Stimulated activated CD8-positive, alpha-beta memory T cell treated with anti-CD3 and anti-CD28 coated beads, Interleukin-7, amount 100 ng/mL, for 4 hours (primary cell): Measurements from ENCODE around the gene SLC29A1.

Experiments used
- DNase-seq, 2 donors: peaks; one replicate each; pipeline ENCODE4 v3.0.0-alpha.2; 2020; ENCODE audit warnings: low read depth in 2 of 2

The SLC29A1 gene

DNA sequence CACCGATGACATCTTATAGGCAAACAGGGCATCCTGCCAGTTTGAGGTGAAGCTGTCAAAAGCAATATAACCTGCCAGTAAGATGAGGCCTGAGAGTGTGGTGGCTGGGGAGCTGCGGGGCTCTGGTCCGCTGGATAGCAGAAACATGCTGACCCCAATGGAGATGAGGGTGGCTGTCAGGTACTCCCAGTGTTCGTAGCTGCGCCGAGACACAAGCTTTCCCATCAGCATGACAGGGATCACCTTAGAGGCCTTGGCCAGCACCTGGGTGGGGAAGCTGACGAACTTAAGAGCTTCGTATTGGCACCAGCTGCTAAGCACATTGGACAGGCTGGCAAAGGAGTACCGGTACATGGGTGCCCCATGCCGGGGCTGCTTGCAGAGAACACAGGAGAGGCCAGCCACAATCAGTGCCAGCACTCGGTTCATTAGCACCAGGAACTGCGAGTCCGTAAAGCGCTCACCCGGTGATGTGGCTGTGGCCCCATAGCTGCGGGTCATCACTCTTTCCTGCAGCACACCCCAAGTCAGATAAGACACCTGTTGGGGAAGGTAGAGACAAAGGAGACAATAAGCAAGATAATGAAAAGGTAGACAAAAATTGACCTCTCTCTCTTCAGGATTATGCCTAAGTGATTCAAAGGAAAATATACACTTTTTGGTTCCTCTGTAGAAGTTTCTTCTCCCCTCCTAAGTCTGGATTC, 31.9 kb downstream of the SLC29A1 start:
- DNase-seq: no peak

DNA sequence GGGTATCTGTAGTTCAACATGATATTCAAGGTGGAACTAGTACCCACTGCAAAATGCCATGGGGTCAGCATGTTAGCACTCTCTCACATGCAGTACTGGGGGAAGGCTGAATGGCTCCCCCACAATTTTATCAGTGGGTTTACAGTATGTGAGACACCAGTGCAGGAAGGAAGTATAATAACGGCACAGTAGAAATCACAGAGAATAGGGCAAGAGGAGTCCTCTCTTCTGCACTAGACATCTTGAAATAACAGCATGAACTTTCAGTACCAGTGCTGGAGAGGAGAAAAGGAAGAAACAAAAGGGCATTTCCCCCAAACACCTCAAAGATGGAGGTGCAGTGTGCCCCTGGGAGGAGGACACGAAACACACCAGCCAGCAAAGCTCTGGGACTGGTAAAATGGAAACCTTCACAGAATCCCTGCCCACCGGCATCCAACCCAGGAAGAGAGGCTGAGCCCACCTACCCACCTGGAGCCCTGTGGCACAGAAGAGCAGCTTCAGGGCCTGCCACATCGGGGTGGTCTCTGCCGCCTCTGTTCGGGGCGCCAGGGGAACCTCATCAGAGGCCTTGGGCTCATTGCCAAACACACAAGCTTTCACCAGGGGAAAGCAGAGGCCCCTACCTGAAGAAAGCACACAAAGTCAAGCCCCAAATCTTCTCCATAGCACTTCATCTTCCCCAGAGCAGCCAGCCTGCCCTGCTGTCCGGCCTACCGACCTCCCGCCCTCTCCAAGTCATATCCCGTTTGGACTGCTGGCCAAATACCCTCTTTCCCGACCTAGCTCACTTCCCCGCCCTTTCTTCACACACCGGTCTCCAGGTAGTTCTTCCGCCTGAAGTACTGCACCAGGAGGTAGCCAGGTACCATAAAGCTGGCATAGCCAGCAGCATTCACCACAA, 32.7 kb downstream of the SLC29A1 start:
- DNase-seq: no peak

DNA sequence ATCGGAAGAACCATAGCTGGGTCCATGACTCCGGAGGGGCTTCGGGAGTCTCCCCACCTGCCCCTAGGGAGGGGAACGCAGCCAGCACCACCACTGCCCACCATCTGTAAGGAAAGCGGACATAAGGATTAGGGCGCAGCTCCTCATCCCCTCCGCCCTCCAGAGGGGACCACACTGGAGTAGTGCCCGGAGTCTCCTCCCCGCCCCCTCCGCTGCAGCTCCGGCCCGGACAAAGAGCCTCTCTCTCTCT, 33.3 kb downstream of the SLC29A1 start:
- no peak for DNase-seq

DNA sequence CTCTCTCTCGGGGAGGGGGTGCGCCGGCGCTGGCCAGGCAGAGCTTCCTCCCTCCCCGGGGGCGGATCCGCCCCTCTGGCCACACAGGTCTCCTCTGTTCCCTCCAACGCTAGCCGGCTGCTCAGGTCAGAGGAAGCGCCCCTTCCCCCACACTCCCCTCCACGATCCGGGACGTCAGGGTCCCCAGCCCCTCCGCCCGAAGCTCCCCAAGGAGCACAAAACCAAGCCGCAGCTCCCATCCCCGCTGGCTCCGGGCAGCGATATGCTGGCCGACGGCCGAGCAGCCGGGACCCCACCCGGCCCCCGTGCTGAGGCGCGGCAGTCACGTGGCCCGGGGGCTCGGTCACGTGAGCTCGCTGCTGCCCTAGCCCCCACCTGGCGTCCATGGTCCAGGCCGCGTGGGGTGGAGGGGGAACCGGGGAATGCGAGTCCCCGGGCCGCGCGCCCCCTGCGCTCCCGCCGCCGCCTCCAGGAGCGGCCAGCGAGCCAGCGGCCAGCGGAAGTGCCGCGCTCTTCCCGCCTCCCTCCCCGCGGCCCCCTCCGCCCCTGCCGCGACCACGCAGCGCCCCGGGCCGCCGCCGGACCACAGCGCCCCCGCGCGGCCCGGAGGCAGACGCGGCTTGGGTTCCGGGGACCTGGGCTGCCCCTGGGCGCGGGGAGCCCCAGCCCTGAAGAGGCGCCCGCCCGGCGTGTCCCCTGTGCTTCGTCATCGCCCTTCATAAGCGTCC, 33.8 kb downstream of the SLC29A1 start, which contains the start of gene SLC35B2:
SLC35B2 (minus strand) TSS at position 504 of the 728 bp plus-strand sequence; CDS start at position 386, 118 bp downstream.
- peak in 1 of 2 donors; percentile 59 for DNase-seq

DNA sequence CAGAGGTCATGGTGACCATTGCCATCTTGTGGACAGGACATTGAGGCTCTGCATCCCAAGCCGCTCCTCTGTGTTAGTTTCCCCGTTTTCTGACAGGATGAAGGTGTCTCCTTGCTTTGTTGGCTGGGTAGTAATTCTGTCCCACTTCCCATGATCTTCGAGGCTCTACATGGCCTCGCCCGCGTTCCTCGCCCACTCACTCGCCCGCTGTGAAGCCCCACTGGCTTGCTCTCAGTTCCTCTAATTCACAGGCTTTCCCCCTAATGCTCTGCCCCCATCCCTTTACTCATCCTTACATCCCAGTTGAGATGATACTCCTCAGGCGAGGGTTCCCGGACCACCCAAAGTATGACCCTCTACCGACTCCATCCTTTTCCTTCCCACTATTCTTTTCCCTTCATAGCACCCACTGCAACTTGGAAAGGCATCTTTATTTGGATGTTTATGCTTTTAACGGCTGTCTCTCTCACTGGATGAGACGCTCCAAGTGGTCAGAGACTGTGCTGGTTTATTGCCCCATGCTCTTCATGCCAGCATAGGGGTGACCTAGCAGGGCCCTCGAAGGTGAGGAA, 34.4 kb downstream of the SLC29A1 start:
- no peak for DNase-seq

DNA sequence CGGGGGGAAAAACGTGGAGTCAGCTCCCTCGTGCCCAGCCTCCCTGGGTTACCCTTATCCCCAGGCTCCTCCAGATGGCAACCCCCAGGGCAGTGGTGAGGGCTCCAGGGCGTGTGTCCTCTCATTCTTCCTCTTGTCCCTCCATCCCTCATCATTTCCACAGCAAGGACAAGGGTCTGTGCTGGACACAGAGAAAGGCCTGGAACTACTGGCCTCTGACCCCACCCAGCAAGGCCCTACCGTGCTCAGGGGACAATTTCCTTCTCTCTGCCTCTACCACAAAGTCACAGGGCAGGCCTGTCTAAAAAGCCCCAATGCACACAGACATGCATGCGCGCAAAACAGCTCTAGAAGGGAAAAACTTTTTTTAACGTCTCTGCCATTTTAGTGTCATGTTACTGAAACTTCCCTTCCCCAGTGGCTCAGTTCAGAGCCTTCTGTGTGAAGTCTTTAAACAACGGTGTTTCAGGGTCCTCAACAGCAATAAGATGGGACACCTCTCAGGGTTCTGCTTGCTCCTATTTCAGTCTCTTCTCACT, 35.0 kb downstream of the SLC29A1 start:
- DNase-seq: no peak

DNA sequence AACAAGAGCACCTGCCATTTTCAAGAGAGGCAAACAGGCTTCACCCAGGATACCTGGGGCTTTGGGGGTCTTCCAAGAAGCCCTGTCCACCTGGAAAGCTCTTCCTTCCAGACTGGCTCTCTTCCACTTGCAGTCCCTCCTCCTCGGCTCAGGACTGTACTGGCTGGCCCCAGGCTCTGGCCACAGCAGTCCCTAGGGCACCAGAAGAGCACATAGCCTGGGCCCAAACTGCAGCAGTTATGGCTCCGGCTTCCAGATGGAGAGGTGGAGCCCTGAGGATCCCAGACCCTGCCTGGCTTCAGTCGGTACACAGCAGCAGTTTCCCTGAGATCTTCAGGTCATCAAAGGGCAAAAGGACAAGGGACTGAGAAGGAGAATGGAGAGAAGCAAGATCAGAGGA, 35.5 kb downstream of the SLC29A1 start:
- no peak for DNase-seq

DNA sequence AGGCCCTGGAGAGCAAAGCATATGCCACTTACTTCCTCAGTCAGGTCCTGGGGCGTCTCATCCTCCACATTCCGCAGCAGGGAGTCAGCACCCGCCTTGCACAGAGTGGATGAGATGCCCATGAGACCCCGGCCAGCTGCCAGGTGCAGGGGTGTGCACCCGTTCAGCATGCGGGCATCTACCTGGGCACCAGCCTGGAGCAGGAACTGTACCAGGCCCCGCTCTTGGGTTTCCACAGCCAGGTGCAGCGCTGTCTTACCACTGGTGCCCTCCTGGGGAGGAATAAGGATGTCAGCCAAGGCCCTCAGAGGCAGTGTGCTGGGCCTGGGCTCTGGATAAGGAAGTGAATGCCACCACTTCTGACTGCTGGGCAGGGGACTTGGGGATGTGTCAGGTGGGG, 36.6 kb downstream of the SLC29A1 start:
- no peak for DNase-seq

DNA sequence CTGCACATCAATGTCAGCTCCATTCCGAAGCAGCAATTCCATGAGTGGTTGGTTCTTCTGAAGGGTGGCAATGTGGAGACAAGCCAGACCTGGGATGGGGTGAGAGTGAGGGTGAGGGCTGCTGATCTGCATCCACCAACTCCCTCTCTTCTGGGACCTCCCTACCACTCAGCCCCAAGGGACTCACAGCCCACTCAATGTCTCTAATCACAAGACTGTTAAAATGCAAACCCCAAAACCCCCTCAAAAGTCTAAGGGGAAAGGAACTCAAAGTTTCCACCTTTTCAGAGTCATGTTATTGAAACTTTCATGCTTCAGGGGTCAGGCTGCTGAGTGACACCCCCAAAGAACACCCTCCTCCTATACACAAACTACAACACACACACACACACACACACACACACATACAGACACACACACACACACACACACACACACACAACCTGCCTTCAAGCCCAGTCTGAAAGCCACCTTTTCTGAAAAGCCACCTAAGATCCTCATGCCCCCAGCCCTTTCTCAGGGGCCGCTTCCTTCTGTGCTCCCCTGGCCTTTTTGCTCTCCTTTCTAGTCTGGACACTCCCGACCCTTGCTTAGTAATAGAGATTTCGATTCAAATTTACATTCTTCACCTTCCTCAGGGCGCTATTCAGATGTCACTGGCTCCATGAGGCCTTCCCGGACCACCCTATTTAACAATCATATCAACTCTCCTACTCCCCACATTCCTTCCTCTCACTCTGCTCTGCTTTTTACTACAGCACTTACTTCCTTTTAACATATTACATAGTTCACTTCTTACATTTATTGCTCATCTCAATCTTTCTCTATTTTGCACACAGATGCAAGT, 37.3 kb downstream of the SLC29A1 start:
- DNase-seq: no peak

DNA sequence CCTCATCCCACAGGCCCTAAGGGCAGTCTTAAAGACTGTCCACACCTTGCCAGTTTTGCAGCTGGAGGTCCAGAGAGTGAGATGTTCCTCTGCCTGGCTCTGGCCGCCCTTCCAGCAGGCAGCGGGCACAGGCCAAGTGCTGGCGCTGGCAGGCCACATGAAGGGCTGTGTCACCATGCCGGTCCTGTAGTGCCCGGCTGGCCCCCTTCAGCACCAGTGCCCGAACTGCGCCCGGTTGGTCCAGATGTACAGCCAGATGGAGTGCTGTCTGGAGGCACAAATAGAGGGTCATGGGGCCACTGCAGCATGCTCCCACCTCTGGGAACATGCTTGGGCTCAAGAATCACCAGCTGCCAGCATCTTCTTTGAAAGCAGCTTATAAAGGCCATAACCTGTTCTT, 38.2 kb downstream of the SLC29A1 start:
- no peak for DNase-seq

DNA sequence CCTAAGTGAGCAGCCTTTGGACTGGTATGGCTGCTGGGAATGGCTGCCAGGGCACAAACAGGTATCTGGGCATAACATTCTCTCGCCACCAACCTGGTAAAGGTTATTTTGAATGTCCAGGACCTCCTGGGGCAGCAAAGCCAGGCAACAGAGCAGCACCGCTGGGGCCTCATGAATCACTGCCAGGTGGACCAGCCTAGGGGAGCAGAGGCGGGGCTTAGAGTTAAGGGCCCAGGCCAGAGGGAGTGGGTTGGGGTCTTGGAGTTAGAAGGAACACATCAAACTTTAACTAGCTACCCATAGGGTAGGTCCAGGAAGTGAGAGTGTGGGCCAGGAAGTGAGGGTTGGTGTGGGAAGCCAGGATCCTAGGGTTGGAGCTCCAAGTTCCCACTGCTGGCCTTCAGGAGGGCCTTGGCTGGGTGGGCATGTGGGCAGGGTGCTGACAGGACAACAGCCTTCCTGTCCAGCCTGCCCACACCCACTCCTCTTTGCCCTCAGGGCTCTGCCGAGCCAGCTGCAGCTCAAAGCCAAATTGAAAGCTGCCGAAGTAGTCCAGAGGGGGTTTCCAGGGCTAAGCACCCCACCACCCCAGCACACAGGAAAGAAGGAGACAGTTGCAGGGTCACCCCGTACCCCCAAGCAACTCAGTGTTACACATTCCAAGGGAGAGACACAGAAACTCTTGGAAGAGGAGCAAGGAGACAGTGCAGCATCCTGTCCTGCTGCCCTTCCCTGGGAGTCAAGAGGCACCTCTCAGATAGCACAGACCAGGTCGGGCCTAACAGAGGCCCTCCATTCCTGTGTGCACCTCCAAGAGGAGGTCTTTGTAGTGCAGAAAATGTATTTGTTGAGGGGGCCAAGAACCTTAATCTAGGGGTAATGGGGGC, 39.3 kb downstream of the SLC29A1 start:
- no peak for DNase-seq

DNA sequence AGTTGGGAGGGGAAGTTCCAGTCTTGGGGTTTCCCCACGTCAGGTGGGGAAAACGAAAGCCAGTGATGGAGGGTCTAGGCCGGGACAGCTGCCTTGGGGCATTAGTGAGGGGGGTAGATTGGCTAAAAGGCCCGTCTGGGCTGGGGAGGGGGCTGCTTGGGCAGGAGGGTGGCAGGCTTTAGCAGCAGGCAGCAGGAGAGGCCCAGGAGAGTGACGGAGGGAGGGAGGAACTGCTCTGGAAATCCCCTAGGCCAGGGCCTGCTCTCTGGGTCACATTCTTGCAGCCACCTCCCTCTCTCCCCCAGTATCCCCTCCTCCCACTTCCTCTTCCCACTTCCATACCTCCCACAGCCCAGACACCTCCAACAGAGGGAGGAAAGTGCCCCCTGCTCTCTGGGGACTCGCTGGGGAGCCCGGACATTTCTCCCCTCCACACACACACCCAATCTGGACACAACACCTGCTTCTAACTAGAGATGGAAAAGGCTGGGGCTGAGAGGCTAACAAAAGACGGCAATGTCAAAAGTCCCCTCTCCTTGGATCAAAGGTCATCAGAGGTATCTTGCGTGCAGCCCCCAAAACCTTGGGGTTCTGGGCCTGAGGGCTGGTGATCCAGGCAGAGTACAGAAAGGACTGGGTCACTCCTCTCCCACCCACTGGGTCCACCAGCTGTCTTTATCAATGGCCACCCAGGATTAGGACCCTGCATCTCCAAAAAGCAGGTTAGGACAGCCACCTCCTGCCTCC, 40.1 kb downstream of the SLC29A1 start:
- DNase-seq: no peak

DNA sequence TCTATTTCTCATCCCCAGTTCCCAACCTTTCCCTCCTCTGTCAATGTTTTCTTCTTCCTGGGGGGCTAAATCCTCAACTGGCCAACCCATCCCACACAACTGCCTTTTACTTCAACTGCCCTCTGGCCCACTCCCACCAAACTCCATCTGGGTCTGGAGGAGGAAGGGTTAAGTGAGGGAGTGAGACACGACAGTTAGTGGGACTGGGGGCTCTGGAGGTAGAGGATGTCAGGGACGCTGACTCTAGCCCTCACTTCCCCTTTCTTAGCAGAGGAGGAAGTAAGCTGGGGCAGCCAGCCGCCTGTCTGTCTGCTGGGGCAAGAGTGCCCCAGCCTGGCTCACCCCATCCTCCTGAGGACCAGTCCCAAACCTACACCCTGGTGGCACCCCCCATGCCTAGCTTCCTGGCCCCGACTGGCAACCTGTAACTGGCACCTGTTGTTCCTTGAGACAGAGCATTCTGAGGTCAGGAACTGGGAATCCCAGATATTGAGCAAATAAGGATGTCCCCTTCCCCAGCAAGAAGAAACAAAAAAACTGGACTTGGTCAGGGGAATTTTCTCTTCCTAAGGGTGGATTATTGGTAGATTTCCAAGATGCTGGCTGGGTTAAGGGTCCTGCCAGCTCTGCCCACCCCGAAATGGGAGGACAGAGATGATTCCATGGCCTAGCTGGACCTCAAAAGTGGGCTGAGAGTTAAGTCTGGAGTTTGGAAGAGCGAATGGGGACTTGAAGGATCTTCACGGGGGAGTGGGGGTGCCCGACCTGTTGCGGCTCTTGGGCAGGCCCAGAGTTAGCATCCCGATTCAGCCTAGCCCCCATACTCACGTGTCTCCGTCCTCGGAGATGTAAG, 41.0 kb downstream of the SLC29A1 start:
- no peak for DNase-seq

DNA sequence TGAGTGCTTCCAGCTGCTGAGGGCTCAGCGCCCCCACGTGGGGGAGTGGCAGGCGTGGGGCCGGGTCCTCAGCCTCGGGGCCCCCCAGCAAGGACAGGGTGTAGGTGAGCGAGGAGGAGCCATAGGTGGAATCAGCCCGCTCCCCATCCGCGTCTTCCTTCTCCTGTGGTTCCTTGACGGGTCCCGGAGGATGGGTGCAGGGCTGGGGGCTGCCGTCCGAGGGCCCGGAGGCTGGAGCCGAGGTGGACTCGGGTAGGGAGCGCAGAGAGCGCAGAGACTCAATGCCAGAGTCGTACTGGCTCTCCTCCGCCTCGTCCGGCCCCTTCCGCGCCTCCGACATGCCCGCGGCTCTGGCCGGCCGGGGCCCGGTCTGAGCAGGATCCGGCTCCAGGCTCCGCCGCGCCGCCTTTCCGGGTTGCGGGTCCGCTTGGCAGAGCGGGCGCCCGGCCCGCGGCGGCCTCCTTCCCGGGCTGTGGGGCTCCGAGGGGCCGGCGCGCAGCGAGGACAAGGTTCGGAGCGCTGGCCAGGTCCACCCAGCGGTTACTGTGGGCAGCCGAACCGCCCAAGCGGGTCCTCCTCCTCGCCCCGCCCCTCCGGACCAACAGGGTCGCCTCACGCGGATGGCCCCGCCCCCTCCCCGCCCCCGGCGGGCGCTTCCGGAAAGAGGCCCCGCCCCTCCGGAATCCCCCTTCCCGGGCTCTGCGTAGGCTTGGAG, 41.8 kb downstream of the SLC29A1 start, which contains the start of gene NFKBIE:
NFKBIE (minus strand) TSS at position 545 of the 715 bp plus-strand sequence; CDS start at position 340, 205 bp downstream.
- DNase-seq: peak; percentile 89 to 95

DNA sequence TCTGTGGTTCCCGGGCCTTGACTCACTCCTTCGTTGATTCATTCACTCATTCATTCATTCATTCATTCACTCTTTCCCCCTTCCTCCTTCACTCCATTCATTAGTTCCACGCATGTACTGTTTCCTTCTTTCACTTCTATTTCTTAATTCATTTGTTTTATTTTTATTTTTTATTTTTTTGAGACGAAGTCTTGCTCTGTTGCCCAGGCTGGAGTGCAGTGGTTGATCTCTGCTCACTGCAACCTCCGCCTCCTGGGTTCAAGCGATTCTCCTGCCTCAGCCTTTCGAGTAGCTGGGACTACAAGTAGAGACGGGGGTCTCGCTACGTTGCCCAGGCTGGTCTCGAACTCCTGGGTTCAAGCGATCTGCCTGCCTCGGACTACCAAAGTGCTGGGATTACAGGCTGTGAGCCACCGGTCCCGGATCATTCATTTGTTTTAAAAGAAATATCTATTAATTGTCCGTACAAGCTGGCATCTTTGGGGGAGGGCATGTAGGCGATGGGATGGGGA, 42.4 kb downstream of the SLC29A1 start:
- DNase-seq: no peak

DNA sequence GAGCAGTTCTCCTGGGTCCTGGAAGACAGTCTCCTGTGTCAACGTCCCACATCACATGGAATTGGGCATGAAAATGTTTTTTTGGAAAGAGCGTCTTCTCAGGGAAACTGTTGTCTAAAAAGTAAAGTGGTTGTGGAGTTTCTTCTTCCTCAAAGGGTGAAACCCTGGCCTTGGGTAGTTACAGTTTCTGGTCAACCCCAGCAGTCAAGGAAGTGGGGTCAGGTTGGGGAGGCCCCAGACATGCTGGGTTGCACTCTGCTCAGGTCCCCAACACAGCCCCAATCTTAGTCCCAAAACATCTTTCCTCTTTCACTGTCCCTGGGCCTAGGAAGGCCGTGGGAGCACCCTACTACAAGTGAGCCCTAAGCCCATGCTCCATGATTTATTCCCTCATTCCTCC, 43.0 kb downstream of the SLC29A1 start:
- DNase-seq: no peak

DNA sequence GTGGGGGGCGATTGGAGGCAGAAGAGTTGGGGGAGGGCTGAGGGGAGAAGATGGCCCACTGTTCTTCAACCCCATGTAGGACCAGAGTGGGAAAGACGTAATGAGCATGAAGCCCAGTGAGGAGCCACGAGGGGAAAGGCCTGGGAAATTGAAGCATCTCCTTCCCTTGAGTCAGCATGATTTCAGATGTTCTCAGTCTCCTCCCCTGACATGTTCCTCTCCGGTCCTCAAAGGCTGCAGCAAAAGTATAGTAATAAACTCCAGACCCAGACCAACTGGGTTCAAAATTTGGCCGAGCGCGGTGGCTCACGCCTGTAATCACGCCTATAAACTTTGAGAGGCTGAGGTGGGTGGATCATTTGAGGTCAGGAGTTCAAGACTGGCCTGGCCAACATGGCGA, 43.9 kb downstream of the SLC29A1 start:
- no peak for DNase-seq
